NOMO-1 treated with DMSO at 0.1 percent for 48 hours (cell line): Measurements from ENCODE around the gene CALHM2.

Experiments
- DNase-seq: peaks from one replicate; lab custom pipeline; 2025; ENCODE audit not compliant: unreplicated experiment; lab: John Stamatoyannopoulos, UW

The CALHM2 gene

GRCh38 chr10:103476046-103476768 lies 24.0 kb upstream of the CALHM2 start:
- peak; percentile 47 for DNase-seq

DNA sequence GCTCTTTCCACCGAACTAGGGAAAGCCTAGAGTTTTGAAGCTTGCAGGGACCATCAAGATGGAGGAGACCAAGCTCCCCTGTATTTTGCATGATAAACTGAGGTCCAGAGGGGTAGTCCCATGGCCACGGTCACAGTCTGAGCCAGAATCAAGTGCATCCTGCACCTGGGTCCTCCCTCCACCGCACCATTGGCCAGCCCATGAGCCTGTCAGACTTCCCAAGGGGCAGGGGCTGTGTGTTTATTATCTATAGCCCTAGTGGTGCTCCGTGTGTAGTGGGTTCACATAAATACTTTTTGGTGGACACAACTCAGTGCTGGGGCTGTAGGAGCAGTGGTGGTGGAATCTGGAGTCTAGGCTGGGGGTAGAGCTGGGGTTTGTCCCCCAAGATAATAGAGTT lies 23.3 kb upstream of the CALHM2 start:
- no peak for DNase-seq

- DNase-seq: no peak
Observed at GRCh38 chr10:103474077-103474476, 21.9 kb upstream of the CALHM2 start.

DNA sequence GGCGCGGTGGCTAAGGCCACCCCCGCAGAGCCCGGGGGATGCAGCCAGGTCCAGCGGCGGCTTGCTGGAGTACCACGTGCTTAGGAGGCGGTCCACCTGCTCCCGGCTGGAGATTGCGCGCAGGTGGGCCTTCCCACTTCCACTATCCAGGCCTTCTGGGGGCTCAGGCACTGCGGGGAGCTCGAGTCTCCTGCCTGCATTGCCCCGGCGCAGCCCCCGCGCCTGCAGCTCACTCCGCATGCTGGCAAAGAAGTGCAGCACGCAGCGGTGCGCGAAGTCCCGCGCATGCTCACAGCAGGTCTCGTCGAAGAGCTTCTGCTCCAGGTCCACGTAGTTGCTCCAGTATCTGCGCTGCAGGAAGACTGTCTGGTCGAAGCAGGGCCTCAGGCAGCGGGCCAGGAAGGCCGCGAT lies 21.1 kb upstream of the CALHM2 start:
- DNase-seq: no peak

GRCh38 chr10:103472005-103472404 lies 19.8 kb upstream of the CALHM2 start:
- peak; percentile 76 for DNase-seq

GRCh38 chr10:103470761-103471653 lies 18.8 kb upstream of the CALHM2 start:
- DNase-seq: peak; percentile 87

- DNase-seq: no peak
Observed at GRCh38 chr10:103469201-103469600, 17.0 kb upstream of the CALHM2 start.

- DNase-seq: no peak
Observed at GRCh38 chr10:103467406-103467805, 15.2 kb upstream of the CALHM2 start.

- DNase-seq: no peak
Observed at GRCh38 chr10:103466734-103467133, 14.6 kb upstream of the CALHM2 start.

- DNase-seq: no peak
Observed at GRCh38 chr10:103465411-103466179, 13.4 kb upstream of the CALHM2 start.

GRCh38 chr10:103463499-103463898 lies 11.3 kb upstream of the CALHM2 start:
- no peak for DNase-seq

DNA sequence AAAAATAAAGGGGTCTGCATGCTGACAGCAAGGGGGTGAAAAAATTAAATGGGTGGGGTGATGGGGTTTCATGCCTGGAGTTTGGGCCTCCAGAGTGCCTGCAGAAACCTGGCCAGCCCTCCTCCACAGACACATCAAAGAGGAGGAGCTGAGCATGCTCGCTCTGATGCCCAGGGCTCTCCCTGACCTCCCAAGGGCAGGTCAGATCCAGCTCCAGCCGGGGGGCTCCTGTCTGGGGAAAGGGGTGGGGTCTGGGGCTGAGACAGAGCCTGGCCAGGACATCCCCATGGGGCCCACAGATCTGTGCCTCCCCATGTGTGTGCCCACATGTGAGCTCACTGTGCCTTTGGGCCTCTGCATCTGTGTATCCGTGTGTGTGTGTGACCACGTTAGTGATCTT lies 7.4 kb upstream of the CALHM2 start:
- DNase-seq: no peak

GRCh38 chr10:103458720-103459119 lies 6.5 kb upstream of the CALHM2 start, which contains the start of gene CALHM1:
CALHM1 (minus strand) TSS chr10:103458900; CDS start chr10:103458751, 149 bp downstream.
- peak; percentile 13 for DNase-seq

DNA sequence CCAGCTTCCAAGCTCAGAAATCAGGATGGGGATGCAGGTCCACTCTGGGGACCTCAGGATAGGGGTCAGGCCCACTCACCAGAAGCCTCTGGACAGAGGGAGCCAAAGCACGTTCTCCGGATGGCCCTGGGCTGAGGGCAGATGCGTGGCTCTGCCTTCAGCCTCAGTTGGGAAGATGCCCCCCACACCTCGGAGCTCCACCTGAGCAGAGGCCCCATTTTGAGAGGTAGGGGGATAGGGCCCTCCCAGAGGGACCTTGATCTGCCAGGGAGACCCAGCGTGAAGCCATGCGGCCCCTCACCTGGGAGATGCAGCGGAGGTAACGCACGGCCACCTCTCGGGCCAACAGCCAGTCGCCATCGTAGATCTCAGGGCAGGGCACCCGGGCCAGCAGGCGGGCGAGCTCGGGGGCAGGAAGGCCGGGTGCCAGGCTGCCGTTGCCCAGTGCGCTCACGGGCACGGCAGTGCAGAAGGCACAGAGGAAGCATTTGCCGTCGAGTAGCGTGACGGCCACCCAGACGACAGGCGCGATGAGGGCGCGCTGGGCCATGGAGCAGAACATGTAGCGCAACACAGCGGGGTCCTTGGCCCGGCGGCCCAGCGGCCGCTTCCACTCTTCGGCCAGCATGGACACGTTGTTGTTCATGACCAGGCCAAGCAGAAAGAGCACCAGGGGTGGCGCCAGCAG lies 5.9 kb upstream of the CALHM2 start:
- no peak for DNase-seq

- DNase-seq: no peak
Observed at GRCh38 chr10:103457176-103457712, 5.1 kb upstream of the CALHM2 start.

DNA sequence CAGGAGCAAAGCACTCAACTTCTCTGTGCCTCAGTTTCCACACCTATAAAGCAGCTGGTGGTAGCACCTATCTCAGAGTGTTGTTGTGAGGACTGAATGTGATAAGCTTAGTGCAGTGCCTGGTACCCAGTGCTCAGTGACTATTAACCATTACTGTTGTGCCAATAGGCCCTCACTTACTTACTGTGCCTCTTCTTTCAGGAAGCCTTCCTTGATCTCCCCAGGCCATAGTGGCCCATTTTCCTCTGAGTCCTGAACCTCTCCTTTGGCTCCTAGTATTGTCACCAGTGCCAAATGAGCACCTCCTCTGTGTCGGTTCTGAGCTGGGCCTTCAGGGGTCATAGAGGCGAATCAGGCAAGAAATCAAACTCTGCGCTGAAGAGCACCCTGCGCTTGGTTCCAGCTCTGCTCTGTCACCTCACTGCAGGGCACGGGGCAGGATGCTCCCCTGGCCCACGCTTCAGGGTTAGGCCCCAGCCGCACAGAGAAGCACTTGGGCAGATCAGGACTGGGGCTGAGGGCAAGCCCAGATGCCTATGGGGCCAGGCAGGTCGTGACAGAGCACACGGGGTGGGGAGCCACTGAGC lies 4.0 kb upstream of the CALHM2 start:
- DNase-seq: no peak

DNA sequence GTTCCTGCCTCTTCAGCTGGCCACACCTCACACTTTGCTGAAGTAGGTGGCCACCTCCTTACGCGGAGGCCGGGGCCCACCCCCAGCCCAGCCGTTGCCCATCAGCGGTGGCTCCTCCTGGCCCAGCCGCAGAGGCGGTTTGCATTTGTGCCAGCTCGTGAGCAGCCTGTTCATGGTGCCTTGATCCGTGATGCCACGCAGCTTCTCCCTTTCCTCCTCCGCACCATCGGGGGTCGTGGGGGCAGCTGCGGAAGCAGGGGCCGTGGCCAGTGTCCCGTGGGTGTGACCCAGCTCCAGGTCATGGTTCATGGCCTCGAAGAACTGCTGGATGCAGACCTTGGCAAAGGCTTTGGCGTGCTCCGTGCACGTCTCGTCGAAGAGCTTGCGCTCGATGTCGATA lies 3.1 kb upstream of the CALHM2 start:
- DNase-seq: no peak

DNA sequence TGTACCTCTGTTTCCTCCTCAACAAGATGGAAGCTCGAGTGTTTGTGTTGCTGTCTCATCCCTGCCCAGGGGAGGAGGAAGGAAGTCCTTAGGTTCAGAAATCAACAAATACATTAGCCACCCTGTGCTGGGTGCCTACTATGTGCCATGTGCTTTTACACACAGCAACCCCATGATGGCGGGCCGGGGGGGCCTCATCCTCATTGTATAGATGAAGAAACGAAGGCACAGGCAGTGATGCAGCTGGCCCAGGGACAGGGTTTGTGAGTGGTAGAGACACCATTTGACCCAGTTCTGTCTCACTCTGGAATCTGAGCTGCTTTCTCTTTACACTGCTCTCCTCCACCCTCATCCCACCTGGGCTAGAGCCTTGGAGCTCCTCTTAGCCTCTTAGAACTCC lies 1.9 kb upstream of the CALHM2 start:
- DNase-seq: no peak

DNA sequence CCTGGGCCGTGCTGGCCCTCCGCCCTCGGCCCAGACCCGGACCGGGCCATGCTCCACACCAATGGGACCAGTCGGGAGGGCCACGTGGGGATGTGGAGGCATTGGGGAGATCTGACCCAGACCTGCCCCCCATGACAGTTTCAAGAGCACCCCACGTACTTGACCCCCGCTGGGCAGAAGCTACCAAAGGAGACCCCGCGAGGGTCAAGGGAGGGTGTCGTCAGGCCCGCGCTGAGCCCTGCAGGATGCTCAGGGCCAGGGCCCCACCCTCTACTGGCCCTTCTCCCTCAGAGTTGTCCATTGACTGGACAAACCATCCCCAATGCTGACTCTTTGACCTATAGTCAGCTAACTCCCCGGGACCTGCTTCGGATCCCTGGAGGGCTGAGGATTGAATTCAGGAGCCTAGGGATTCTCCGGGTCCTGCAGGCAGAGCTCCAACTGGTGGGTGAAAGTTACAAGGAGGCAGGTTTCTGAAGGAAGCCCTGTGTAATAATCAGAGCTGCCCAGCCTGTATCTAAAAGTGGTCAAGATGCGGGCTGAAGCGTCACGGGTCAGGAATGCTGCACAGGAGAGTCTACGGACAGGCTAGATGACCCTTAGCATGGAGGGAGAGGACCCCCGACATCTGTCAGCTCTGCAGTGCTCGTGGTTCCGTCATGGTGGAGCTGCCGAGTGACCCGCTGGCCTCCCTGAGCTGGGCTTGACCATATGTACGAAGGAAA lies 498 bp upstream of the CALHM2 start:
- DNase-seq: no peak
